Measurements from ENCODE around the gene PTPRZ1.

GRCh38 chr7:121853307-121853706, 19.7 kb upstream of the PTPRZ1 start:
- TF ChIP-seq POLR2AphosphoS5 (IDR thresholded peaks at IDR 0.05; ENCODE audit: low read depth, low read length) (no peak), POLR2A (IDR thresholded peaks at IDR 0.05; ENCODE audit: low read depth, low read length) (no peak)

Measured in GM12891 (cell line).